Parietal lobe (tissue), 1 donor: ENCODE measurements around the gene BMPER. TPM values are rescaled to one million over a fixed set of nuclear protein-coding genes. Genes with fewer than 3 reads are reported as not detected.

Source experiments
- total RNA-seq: library from RNA; depleted of rRNA; stranded (reverse); fragments of >200 nt; gene quantifications from one replicate; pipeline ENCODE4 v1.2.3, GENCODE V29; 2014

BMPER gene
- total RNA-seq, result 8.1 TPM

DNA sequence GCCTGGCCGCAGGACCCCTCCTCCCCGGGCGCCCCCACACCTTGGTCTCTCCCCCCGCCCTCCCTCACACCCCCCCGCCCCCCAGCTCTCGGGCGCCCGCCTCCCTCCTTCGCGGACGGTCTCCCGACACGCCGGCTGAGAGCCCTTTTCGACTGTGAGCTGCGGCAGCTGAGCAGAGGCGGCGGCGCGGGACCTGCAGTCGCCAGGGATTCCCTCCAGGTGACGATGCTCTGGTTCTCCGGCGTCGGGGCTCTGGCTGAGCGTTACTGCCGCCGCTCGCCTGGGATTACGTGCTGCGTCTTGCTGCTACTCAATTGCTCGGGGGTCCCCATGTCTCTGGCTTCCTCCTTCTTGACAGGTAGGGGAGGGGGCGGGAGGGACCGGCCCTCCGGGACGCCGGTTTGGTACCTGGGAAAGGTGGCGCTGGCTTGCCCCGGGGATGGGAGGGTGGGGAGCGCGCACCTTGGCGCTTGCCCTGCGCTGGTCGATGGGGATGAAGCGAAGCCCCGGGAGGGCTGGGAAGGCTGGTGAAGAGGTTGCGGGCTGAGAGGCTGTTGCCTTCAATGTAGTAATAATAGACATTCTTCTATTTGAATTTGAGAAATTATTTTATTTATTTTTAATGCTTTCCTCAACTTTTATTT lies at the start of gene BMPER:
Gene BMPER (plus strand): TSS at position 151 of the 644 bp plus-strand sequence. CDS start 75 bp downstream, at position 226.

